Stimulated activated CD4-positive, alpha-beta T cell treated with anti-CD3 and anti-CD28 coated beads, Interleukin-4, amount 100 ng/mL, for 48 hours (primary cell): Measurements from ENCODE around the gene USP35.

ENCODE experiments used
- DNase-seq, 2 donors: peaks; one replicate each; pipeline ENCODE4 v3.0.0-alpha.2; 2020; ENCODE audit warnings: low read depth in 2 of 2

USP35 gene, protein sequence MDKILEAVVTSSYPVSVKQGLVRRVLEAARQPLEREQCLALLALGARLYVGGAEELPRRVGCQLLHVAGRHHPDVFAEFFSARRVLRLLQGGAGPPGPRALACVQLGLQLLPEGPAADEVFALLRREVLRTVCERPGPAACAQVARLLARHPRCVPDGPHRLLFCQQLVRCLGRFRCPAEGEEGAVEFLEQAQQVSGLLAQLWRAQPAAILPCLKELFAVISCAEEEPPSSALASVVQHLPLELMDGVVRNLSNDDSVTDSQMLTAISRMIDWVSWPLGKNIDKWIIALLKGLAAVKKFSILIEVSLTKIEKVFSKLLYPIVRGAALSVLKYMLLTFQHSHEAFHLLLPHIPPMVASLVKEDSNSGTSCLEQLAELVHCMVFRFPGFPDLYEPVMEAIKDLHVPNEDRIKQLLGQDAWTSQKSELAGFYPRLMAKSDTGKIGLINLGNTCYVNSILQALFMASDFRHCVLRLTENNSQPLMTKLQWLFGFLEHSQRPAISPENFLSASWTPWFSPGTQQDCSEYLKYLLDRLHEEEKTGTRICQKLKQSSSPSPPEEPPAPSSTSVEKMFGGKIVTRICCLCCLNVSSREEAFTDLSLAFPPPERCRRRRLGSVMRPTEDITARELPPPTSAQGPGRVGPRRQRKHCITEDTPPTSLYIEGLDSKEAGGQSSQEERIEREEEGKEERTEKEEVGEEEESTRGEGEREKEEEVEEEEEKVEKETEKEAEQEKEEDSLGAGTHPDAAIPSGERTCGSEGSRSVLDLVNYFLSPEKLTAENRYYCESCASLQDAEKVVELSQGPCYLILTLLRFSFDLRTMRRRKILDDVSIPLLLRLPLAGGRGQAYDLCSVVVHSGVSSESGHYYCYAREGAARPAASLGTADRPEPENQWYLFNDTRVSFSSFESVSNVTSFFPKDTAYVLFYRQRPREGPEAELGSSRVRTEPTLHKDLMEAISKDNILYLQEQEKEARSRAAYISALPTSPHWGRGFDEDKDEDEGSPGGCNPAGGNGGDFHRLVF

DNA sequence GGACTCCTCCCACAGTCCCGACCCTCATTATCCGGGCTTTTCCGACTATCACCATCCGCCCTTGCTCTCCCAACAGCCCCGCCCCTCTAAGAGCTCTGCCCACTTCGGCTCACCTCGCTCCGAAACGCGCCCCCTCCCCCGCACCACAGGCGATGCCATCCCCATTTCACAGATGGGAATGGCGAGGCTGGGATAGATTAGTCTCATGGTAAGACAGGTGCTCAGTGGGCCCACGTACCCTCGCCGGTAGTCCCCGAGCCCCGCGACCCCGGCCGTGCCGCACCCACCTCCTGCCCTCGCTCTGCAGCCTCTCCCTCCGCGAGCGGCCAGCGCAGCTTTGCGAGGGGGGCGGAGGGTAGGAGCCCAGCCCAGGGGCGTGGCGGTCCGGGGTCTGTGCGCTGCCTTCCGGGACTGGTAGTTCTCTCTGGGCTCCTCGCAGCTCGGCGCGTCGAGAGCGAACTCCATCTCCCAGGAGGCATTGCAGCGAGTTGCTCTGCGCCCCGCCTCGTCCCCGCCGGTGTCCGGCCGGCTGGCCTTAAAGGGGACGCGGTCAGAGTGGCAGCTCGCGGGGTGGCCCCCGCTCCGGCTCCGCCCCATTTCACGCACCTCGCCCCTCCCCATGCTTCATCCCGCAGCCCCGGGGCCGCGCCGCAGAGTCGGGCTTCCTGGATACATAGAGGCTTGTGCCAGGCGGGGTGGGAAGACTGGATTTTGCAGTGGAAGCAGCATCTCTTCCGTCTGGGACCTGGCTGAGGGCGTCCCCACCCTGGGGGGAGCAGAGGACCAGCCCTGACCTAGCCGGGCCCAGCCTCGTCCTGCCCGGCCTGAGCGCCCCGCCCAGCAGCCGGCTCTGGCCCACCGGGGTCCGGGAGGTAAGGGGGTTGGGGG, at the start of gene USP35, which contains the start of gene KCTD21:
Gene USP35 (plus strand): TSS at position 634 of the 888 bp plus-strand sequence. CDS start 7,327 bp downstream, outside the sequence.
Gene KCTD21 (minus strand): TSS at position 341 of the 888 bp plus-strand sequence. CDS start 14,072 bp downstream, outside the sequence.
- peak; percentile 85 to 92 for DNase-seq

DNA sequence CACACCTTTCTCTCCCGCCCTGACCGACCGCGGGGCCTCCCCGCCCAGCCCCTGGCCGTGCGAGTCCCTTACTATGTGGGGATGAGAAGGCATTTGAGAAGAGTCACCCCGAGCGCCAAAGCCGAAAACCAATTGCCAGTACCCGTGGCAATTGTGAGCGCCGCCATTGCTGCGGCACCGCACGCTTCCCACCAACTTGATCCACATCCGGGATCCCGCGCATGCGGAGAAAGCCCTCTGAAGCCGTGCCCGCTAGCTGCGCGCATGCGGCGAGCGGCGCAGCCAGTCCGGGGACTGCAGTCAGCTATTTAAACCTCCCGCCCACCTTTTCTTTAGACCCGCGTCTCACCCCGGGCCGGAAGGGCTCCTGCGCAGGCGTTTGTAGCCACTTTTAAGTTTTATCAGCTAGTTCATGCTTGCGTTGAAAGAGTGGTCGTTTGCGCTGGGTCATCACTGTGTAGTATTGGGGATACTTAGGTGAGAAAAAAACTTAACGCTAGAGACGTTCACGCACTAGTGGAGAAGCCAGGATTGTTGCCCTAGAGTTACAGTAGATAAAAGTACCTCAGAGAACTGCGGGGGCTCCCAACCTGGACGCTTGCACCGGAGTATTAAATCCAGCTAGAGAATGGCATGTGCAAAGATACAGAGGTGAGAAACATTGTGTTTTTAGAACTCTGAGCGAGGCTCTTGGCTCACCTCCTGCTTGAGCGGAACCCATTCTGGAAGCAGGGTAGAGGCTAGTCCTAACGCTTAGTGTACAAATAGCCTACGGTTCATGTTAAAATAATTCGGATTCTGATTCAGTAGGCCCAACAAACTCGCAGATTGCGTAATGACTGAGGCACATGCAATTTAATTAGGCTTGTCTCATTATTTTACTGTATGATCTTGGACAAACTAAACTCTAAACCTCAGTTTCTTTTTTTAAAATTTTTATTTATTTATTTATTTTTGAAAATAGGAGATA, 49.0 kb upstream of the USP35 start, which contains the start of gene ALG8:
Gene ALG8 (minus strand): TSS at position 205 of the 970 bp plus-strand sequence. CDS start 38 bp downstream, at position 167.
- peak; percentile 94 to 95 for DNase-seq

DNA sequence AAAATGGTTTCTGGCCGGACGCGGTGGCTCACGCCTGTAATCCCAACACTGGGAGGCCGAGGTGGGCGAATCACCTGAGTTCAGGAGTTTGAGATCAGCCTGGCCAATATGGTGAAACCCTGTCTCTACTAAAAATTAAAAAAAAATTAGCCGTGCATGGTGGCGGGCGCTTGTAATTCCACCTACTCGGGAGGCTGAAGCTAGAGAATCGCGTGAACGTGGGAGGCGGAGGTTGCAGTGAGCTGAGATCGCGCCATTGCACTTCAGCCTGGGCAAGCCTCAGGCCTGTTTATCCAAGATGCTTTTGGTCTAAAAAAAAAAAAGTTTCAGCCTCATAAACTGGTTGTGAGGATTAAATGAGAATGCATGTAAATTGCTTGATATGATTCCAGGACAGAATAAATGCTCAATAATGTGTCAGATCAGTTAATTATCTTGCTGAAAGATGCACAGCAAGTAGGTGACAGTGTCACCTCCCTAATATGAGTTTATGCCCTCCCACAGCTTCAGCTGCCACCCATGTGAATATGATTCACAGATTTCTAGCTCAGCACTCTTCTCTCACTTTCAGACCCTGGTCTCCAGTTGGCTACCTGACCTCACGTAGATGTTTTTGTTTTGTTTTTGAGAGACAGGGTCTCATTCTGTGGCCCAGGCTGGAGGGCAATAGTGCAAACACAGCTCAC, 48.2 kb upstream of the USP35 start:
- peak in 1 of 2 donors; percentile 2 for DNase-seq

DNA sequence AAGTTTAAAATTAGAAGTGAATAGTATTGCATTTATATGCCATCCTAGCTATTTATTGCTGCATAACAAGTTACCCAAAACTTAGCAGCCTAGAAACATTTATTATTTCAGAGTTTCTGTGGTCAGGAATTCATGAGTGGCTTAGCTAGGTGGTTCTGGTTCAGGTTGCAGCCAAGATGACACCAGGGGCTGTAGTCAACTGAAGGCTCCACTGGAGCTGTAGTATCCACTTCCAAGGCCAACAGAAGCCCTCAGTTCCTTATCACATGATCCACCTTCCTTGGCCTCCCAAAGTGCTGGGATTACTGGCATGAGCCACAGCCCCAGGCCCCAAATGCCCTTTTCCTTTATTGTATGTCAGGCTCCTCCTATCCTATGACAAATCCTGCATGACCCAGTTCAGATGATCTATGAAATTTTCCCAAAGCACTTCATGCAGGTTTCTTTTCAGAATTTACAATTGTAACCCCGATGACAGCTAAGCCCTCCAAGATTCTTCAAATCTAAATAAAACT, 43.2 kb upstream of the USP35 start:
- DNase-seq = no peak

DNA sequence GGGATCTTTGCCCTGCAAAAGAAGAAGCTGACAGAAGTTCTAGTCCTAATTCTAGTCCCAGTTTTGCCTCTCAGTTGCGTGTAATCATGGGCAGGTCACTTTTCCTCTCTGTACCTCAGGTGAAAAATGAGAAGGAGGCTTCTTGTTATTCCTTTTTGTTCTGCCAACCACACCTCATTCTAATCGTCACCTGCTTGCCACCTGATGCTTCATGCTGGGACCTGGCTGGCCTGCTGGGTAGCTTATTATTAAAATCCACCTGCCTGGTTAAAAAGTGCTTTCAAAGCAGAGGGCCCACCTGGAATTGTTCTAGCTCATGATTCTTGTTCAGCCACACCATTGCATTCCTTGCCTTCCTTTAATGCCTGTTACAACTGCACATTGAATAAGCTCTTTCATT, 40.9 kb upstream of the USP35 start:
- no peak for DNase-seq

DNA sequence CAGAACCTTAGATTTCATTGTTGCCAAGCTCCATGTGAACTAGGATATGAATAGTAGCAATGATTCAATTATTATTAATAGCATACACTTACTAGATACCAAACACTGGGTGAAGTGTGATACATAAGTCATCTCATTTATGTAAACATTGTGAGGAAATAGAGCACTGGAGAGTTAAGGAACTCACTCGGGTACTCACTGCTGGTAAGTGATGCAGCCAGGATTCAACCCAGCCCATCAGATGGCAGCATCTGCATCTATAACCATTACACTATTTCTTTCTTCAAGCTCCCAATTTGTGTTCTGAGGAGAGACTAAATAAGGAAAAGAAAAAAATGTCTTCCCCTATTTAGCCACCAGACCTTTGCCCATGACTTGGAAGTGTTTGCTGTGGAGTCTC, 39.1 kb upstream of the USP35 start:
- no peak for DNase-seq

DNA sequence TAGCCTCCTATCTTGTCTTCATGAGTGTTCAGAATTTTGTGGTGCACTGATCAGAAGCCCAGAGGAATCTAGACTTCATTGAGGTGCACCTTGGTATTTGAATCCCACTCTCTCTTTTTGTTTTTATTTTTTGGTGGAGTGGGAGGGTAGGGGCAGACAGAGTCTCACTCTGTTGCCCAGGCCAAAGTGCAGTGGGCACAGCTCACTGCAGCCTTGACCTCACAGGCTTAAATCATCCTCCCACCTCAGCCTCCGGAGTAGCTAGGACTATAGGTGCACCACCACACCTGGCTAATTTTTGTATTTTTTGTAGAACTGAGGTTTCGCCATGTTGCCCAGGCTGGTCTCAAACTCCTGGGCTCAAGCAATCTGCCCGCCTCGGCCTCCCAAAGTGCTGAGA, 38.4 kb upstream of the USP35 start:
- DNase-seq = no peak

DNA sequence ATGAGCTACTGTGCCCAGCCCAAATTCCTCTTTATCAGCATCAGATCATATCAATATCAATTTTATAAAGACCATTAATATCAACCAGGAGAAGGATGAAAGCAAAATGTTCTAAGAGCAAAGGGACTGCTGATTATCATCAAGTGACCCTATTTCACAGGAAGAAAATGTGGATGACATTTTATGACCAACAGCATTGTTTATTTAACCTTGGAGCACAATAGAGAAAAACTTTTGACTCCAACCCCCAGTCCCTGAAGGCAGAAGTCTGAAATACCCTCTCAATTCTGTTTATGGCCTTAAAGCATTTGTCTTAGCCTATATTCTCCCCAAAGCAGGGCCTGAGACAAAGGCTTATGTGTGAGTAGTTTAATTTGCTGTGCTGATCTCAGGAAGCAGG, 38.0 kb upstream of the USP35 start:
- no peak for DNase-seq

DNA sequence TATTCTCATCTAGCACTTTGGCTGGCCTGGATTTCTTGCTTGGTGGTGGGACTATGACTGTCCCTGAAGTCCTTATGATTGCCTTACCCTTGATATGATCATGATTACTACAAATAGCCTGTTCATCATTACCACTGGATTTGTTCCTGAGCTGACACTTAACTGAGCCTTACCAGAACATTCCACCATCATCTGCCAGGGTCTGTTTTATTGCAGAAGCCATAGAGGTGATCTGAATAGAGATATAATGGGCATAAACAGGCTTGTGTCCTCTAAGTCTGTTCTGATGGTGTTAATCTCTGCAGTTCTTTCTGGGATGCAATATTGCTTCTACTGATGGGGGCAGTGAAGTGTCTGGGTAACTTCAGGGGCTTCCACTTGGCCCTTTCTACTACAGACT, 36.9 kb upstream of the USP35 start:
- no peak for DNase-seq

DNA sequence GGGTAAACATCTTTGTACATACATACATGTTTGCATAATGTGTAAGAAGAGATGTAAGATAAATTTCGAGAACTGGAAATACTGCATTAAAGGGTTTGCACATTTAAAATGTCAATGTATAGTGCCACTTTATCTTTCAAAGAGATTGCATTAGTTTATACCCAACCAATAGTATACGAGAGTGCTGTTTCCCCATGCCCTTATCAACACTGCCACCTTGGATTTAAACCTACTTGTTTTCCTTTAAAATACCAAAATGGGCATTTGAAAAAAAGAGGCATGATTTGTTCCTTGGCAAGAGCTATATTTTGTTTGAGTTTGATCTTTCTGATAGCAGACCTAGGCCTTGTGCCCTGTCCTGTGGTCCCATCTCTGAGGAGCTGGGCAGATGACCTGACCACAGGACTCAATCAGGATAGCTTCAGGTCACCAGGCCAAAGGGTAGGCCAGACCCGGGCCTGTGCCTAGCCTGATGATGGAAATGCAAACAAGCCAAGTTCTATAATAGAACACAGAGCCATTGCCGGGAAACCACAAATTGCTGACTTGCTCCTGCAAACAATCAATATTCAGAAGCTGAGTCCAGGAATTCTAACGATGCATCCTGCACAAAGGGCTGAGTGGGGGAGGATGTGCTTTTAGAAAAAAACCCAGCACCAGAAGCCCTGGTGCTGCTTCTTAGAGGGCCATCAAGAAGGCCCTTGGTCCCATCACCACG, 32.4 kb upstream of the USP35 start:
- DNase-seq = no peak

DNA sequence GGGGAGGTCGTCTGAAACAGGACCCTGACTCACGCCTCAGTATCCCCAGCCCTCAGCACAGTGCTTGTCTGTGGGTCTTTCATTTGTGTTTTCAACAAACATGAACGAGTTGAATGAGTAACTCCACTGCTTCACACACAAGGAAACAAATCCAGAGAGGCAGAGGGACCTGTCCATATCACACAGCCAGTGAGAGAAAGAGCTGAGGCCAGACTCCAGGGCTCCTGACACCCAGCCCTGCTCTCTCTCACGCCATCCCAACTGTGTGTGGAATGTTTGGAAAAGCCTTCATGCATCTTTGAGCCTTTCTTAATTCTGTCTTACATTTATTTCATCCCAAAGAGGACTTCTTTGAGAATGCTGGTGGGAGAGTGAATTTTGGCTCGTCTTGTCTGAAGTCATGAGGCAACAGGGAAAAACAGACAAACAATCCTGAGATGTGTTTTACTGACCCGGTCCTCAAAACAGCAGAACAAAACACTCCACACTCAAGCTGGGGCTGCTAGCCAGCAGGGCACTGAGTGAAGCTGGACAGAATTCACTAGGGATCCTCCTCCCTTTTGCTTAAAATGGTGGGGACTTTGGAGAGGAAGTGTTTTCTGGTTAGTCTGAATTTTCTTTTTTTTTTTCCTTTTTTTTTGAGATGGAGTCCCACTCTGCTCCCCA, 29.6 kb upstream of the USP35 start:
- no peak for DNase-seq

DNA sequence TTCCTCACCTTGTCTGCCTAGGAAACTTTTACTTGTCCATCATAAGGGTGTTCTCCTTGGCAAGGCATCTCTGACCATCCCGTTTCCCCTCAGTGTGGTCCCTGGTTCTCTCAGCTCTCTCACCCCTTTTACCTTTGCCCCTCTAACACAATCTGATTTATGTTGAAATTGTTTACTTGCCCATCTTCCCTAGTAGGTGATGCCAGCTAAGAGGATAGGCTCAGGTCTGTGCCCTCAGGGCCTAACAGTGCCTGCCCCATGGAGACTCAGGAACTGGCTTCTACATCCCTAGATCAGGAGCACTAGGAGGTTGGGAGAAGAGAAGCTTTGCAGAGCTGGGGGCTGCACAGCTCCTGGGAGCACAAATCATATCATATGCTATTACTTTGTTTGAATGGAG, 28.2 kb upstream of the USP35 start:
- DNase-seq = no peak

DNA sequence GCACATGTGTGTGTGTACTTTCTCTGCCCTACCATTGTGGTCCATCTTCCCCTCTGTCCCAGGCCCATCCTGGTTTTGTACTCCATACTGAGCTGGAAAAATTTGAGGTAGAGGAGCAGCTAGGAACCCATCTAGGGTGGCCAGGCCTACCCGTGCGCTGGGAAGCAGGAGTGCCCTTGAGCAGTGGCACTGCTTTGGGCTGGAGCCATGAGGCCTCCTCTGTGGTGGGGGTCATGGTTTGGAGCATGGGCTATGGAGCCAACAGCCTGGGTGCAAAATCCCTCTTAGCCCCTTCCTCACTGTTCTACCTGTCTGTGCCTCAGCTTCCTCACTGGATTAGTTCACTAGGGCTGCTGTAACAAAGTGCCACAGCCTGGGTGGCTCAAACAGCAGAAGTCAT, 27.4 kb upstream of the USP35 start:
- no peak for DNase-seq

DNA sequence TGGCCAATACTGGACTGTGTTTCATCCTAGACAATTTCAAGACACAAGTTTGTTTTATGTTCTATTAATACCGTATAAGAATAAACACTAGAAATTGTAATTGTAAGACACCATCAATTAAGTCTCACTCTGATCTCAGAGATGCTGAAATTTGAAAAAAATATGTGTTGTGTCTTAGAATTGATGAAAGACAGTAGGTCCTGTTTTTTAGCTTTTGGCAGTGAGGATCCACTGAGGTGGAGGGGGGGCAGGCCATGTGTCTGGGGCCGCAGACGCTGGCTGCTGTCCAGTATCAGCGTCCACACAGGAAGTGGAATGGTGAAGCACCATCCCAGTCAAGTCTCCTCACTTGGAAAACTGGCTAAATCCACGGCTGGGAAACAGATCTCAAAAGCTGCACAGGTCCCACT, 26.8 kb upstream of the USP35 start:
- no peak for DNase-seq

DNA sequence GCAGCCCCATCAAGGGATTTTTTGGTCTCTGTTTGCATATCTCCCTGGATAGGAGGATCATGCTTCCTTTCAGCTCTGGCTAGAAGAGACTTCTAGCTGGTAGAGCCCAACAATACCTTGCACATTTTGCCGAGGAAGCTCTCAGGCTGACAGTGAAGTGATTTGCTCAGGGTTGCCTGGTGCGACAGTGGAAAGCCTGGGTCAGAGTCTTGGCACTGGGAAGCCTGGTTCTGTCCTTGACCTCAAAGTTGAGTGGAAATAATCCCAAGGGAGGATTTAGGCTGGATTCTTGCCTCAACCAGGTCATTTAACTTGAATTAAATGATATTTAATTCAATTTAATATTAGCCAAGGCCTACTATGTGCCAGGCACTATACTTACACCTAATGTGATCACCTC, 24.9 kb upstream of the USP35 start:
- DNase-seq = no peak

DNA sequence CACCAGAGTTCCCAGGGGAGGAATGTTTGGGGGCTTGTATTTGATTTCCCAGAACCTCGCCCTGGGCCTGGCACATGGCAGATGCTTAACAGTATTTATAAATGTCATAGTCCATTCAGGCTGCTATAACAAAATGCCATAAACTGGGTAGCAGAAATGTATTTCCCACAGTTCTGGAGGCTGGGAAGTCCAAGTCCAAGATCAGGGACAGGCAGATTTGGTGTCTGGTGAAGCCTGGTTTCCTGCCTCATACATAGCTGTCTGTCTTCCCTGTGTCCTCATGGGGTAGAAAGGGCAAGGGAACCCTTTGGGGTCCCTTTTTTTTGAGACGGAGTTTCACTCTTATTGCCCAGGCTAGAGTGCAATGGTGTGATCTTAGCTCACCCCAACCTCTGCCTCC, 24.2 kb upstream of the USP35 start:
- DNase-seq = no peak

DNA sequence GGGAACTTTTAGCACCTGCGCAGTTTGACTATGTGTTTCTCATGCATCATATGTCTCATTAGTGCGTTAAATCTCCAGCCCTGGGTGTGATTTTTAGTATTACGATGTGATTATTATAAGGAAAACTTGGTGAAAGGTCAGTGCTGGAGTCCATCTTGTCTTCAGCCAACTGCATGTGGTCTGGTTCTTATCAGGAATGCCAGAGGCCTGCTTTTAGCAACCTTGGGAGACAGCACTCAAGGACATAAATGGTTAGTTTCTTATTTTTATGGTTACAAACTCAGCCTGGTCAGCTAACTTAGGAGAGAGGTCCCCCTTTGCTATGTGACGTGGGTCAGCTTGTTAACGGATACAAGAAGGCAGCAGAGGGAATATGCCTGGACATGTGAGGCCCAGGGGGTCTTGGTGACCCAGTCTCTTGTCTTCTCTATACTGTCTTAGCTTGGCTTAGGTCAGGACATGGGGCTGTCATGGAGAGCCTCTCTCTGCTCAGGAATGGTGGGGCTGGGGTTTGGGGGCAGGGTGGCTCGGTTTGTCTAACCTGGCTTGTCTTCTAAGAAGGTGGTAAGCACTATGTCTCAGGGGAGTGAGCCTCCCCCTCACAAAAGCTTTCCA, 21.8 kb upstream of the USP35 start:
- DNase-seq = no peak
